ENCODE measurements around the gene PLEKHO2. TPM values are rescaled to one million over a fixed set of nuclear protein-coding genes. Genes with fewer than 3 reads are reported as not detected.

The PLEKHO2 gene
- total RNA-seq, 1 donor from 2014 or later: 8.8 TPM

DNA sequence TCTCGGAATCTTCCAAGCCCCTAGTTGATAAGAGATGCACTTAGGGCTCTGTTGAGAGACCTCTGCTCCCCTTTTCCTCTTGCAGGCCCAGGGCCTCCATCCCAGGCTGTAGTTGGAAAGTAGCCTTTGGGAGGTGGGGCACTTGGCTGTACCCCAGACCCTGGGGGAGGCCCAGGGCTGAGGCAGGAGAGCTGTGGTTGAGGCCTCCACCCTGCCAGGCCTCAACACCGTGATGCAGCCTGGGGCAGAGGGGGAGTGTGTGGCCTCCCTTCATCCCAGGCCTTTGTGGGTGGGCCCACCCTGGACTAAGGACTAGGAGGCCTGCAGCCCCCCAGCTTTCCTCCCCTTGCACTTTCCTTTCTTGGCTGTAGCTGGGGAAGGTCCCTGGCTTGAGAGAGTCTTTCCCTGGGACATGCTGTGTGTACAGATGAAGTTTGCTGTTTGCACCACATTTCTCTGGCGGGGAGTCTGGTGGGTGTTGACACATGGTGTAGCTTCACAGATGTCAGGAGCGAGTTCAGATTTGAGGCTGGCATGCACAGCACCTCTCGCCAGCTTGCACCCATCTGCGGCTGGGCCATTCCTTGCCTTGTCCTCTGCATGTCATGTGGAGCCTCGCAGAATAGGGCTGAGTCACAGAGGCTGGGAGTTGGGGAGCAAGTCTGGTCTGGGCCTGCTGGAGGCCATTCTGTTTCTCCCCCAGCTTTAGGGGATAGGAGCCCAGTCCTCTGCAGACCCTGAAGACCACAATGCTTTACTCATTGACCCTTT, 13.7 kb downstream of the PLEKHO2 start:
- Mint-ChIP-seq H3K36me3 (peaks cover 3% of the 10 kb centered on the region), H3K9me3 (no peaks in the 10 kb centered on the region), H3K27me3 (ENCODE audit: low read depth) (no peaks in the 10 kb centered on the region), H3K4me3 (no peak overlapping the region), H3K4me1 (peaks cover 31% of the 10 kb centered on the region), H3K27ac (no peak overlapping the region)
- no peak for DNase-seq (ENCODE audit: low spot score in 2 of 2, unreplicated experiment in 2 of 2)
- TF ChIP-seq, protein P1, sequence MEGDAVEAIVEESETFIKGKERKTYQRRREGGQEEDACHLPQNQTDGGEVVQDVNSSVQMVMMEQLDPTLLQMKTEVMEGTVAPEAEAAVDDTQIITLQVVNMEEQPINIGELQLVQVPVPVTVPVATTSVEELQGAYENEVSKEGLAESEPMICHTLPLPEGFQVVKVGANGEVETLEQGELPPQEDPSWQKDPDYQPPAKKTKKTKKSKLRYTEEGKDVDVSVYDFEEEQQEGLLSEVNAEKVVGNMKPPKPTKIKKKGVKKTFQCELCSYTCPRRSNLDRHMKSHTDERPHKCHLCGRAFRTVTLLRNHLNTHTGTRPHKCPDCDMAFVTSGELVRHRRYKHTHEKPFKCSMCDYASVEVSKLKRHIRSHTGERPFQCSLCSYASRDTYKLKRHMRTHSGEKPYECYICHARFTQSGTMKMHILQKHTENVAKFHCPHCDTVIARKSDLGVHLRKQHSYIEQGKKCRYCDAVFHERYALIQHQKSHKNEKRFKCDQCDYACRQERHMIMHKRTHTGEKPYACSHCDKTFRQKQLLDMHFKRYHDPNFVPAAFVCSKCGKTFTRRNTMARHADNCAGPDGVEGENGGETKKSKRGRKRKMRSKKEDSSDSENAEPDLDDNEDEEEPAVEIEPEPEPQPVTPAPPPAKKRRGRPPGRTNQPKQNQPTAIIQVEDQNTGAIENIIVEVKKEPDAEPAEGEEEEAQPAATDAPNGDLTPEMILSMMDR (IDR thresholded peaks at IDR 0.05; ENCODE audit: unreplicated experiment): no peak

GRCh38 chr15:64856429-64857145, 14.9 kb downstream of the PLEKHO2 start:
- H3K9me3 Mint-ChIP-seq: no peaks in the 10 kb centered on the region

GRCh38 chr15:64857421-64857820, 15.7 kb downstream of the PLEKHO2 start:
- Mint-ChIP-seq H3K4me1 (peaks cover 17% of the 10 kb centered on the region), H3K27me3 (ENCODE audit: low read depth) (no peaks in the 10 kb centered on the region), H3K9me3 (no peaks in the 10 kb centered on the region), H3K27ac (no peak overlapping the region), H3K36me3 (no peaks in the 10 kb centered on the region), H3K4me3 (no peak overlapping the region)
- DNase-seq (ENCODE audit: low spot score in 2 of 2, unreplicated experiment in 2 of 2): no peak
- TF ChIP-seq, protein P1 (IDR thresholded peaks at IDR 0.05; ENCODE audit: unreplicated experiment): no peak

More at GRCh38 chr15:64856429-64857145, 14.9 kb downstream of the PLEKHO2 start:
- Mint-ChIP-seq H3K4me1 (peaks cover 24% of the 10 kb centered on the region), H3K4me3 (no peak overlapping the region), H3K27me3 (ENCODE audit: low read depth) (no peaks in the 10 kb centered on the region), H3K27ac (peak overlapping the region; percentile 83), H3K36me3 (peaks cover 3% of the 10 kb centered on the region)
- TF ChIP-seq, protein P1 (IDR thresholded peaks at IDR 0.05; ENCODE audit: unreplicated experiment): no peak
- no peak for DNase-seq (ENCODE audit: low spot score in 2 of 2, unreplicated experiment in 2 of 2)

DNA sequence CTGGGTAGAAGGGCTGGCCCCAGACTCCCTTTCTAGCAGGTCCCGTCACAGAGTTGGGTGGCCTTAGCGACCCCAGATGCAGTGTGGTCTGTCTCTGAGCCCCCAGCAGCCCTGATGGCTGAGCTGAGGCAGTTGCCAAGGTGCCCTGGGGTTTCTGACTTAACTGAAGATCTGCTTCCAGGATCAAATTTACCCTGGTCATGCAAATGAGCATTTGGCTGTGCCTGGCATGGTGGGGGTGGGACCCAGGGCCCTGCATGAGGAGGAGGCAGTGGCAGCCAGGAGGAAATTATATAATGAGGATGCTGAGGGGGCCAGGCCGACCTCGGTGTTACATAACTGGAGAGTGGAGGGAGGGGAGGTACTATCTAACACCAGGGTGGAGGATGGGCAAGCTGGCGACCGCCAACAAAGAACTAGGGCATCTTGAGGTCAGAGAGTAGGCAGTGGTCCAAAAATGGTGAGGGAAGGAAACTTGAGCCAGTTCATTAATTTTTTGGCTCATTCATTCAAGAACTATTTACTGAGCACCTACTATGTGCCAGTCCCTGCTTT, 16.4 kb downstream of the PLEKHO2 start:
- peaks cover 17% of the 10 kb centered on the region for H3K4me1 Mint-ChIP-seq
- no peak for DNase-seq (ENCODE audit: low spot score in 2 of 2, unreplicated experiment in 2 of 2)
- no peaks in the 10 kb centered on the region for H3K36me3 Mint-ChIP-seq
- no peaks in the 10 kb centered on the region for H3K9me3 Mint-ChIP-seq
- TF ChIP-seq, protein P1 (IDR thresholded peaks at IDR 0.05; ENCODE audit: unreplicated experiment): no peak
- H3K27me3 Mint-ChIP-seq (ENCODE audit: low read depth): no peaks in the 10 kb centered on the region
- no peak overlapping the region for H3K4me3 Mint-ChIP-seq
- H3K27ac Mint-ChIP-seq: no peak overlapping the region

DNA sequence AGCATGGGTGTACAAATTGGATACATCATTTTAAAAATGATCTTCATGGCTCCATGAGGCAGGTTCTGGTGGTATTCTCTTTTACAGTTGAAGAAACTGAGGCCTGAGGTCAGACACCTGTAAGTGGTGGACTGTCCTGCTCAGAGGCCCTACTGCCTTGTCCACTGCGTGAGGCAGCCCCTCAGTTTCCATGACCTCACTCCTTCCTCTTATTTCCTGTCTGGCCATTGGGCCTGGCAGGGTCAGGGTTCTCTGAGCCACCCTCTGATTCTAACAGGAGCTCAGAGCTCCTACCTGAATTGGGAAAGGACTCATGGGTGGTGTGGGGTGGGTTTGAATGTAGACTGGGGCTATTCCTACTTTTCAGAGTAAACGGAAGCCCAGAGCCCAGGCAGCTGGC, 17.5 kb downstream of the PLEKHO2 start:
- Mint-ChIP-seq H3K9me3 (no peaks in the 10 kb centered on the region), H3K27ac (no peak overlapping the region), H3K36me3 (no peaks in the 10 kb centered on the region), H3K4me1 (peaks cover 17% of the 10 kb centered on the region), H3K27me3 (ENCODE audit: low read depth) (no peaks in the 10 kb centered on the region), H3K4me3 (no peak overlapping the region)
- TF ChIP-seq, protein P1 (IDR thresholded peaks at IDR 0.05; ENCODE audit: unreplicated experiment): no peak
- no peak for DNase-seq (ENCODE audit: low spot score in 2 of 2, unreplicated experiment in 2 of 2)
